ENCODE data around the gene PRDM1. TPM values are rescaled to one million over a fixed set of nuclear protein-coding genes. Genes with fewer than 3 reads are reported as not detected.

Gene PRDM1
- total RNA-seq, 2 donors from 2014 or later, result 1.8 to 1.9 TPM

GRCh38 chr6:106112433-106112832, 26.3 kb downstream of the PRDM1 start:
- no peaks in the 10 kb centered on the region for H3K4me1 ChIP-seq
- H3K36me3 ChIP-seq, result no peaks in the 10 kb centered on the region
- H3K4me3 ChIP-seq, result no peak overlapping the region
- TF ChIP-seq CTCF (IDR thresholded peaks at IDR 0.05), result no peak
- H3K9me3 ChIP-seq, result no peaks in the 10 kb centered on the region
- no peaks in the 10 kb centered on the region for H3K27me3 ChIP-seq
- no peak for DNase-seq (ENCODE audit: low spot score)
- no peak overlapping the region for H3K27ac ChIP-seq

GRCh38 chr6:106113256-106113959, 27.3 kb downstream of the PRDM1 start:
- Histone ChIP-seq H3K4me3 (no peak overlapping the region), H3K9me3 (no peaks in the 10 kb centered on the region), H3K27ac (no peak overlapping the region), H3K27me3 (no peaks in the 10 kb centered on the region), H3K4me1 (no peaks in the 10 kb centered on the region), H3K36me3 (no peaks in the 10 kb centered on the region)
- no peak for DNase-seq (ENCODE audit: low spot score)
- no peak for TF ChIP-seq CTCF (IDR thresholded peaks at IDR 0.05)

GRCh38 chr6:106114492-106114891, 28.4 kb downstream of the PRDM1 start:
- Histone ChIP-seq H3K27ac (no peak overlapping the region), H3K4me1 (no peaks in the 10 kb centered on the region), H3K9me3 (no peaks in the 10 kb centered on the region), H3K36me3 (no peaks in the 10 kb centered on the region), H3K4me3 (no peak overlapping the region), H3K27me3 (no peaks in the 10 kb centered on the region)
- TF ChIP-seq CTCF (IDR thresholded peaks at IDR 0.05), result no peak
- no peak for DNase-seq (ENCODE audit: low spot score)

GRCh38 chr6:106115286-106115685, 29.1 kb downstream of the PRDM1 start:
- Histone ChIP-seq H3K4me3 (no peak overlapping the region), H3K9me3 (no peaks in the 10 kb centered on the region), H3K27ac (no peak overlapping the region), H3K4me1 (no peaks in the 10 kb centered on the region), H3K27me3 (no peaks in the 10 kb centered on the region), H3K36me3 (no peaks in the 10 kb centered on the region)
- no peak for DNase-seq (ENCODE audit: low spot score)
- TF ChIP-seq CTCF (IDR thresholded peaks at IDR 0.05), result no peak

GRCh38 chr6:106116125-106116832, 30.1 kb downstream of the PRDM1 start:
- H3K36me3 ChIP-seq, result no peaks in the 10 kb centered on the region
- no peaks in the 10 kb centered on the region for H3K9me3 ChIP-seq
- TF ChIP-seq CTCF (IDR thresholded peaks at IDR 0.05), result no peak
- H3K4me3 ChIP-seq, result no peak overlapping the region
- no peak overlapping the region for H3K27ac ChIP-seq
- no peaks in the 10 kb centered on the region for H3K27me3 ChIP-seq
- H3K4me1 ChIP-seq, result no peaks in the 10 kb centered on the region
- no peak for DNase-seq (ENCODE audit: low spot score)

All from right atrium auricular region (tissue), 2 donors.